HK-2 (cell line): ENCODE data around the gene WDR90.

Experiments
- DNase-seq: peaks from one replicate; pipeline ENCODE4 v3.0.0-alpha.2; 2018; ENCODE audit not compliant: unreplicated experiment

WDR90 gene

DNA sequence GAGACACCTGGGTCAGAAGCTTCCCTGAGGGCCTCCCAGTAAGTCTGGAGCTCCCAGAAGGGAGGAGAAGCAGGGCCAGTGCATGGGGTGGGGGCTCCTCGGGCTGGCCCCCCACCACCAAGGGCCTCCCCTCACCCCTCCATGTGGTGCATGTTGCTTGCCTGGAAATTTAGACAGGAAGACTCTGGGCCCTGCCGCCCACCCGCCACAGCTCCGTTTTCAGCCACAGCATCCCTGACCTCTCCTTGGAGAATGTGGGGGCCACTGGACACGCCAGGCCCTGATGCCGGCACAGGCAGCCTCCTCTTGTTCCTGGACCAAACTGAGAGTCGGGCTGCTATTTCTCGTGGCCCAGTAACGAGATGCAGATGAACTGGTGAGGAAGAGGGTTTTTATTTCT is 10.3 kb upstream of the WDR90 start:
- no peak for DNase-seq

DNA sequence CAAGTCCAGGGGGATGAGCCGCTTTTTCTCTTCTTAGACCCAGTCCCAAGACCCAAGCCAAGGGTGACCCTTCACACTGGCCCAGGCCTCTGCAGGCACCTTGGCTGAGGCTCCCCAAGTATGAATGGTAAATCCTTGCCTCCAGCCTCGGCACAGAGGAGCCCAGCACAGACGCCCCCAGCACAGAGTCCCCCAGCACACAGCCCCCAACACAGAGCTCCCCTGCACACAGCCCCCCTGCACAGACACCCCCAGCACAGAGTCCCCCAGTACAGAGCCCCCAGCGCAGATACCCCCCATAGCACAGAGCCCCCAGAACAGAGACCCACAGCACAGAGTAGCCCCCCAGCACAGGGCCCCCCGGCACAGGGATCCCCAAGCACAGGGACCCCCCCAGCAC is 8.6 kb upstream of the WDR90 start:
- DNase-seq: no peak

DNA sequence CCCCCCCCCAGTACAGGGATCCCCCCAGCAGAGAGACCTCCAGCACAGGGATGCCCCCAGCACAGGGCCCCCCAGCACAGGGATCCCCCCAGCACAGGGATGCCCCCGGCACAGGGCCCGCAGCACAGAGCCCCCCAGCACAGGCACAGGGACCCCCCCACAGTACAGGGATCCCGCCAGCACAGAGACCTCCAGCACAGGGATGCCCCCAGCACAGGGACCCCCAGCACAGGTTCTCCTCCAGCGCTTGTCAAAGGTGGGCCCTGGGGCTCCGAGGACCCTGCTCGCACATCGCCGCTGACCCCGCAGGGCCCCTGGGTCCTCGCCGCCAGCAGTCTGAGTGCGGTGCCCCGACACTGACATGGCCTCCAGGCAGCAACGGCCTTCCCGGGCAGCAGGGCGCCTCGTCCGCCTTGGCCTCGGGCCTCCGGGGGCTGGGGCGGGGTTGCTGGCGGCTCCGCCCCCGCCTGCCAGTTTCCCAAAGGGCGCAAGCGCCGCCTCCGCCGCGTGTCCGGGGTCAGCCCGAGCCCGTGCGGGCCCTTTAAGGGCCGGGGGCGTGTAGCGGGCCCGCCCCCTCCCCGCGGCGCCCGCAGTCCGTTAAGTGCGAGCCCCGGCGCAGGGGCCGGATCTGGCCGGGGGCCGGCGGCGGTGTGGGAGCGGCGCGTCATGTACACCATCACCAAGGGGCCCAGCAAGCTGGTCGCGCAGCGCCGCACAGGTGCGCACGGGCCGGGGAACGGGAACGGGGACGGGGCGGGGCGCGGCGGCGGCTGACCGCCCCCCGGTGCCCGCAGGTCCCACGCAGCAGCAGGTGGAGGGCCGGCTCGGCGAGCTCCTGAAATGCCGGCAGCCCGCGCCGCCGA is 7.6 kb upstream of the WDR90 start, which contains the start of gene MCRIP2:
MCRIP2 (plus strand) TSS at position 503 of the 863 bp plus-strand sequence; CDS start at position 667, 164 bp downstream.
- peak; percentile 80 for DNase-seq

DNA sequence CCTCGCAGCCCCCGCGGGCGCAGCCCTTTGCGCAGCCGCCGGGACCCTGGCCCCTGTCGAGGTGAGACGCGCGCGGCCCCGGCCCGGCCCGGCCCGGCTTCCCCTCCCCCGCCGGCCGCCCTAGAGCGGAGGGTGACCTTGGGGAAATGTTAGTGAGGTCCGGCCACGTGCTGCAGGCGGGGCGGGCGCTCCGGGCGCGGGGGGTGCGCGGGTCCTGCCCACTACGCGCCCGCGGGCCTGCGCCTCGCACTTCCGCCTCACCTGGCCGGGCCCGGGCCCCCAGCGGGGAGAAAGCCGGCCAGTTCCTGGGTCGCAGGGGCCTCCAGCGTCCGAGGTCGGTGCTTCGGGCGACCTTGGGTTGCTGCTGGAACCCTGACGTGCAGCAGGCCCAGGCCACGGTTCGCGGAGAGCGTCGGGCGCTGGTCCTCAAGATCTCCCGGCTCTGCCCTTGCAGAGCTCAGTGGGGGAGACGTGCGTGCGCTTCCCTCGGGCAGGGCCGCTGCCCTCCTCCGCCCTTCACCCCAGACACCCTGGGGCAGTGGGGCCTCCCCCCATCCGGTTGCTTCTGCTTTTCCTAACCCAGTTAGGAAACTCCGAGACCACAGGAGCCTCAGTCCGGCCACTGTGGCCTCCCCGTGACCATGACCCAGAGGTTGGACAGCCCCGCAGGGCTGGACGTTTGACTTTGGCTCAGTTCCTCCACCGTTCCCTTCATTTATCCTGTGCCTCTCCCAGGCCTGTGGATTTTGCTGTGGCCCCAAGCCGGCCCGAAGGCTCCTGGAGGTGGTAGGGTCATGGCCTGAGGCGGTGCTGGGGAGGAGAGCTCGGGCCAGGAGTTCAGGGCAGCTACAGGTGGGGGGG is 6.7 kb upstream of the WDR90 start:
- DNase-seq: peak; percentile 54

DNA sequence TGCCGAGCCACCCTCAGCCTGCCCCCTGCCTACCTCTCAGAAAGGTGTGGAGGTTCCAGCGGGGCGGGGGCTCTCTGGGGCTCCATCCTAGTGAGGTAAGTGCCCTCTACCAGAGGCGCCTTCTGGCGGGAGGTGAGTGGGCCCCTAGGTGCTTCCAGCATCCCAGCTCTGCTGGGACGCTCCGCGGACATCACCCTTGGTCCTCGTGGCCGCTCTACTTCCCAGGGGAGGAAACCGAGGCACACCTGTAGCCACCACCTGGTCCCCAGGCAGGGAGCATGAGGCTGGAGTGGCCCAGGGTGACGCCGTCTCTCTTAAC is 6.2 kb upstream of the WDR90 start:
- DNase-seq: no peak

GRCh38 chr16:644556-644955 is 4.6 kb upstream of the WDR90 start:
- no peak for DNase-seq

DNA sequence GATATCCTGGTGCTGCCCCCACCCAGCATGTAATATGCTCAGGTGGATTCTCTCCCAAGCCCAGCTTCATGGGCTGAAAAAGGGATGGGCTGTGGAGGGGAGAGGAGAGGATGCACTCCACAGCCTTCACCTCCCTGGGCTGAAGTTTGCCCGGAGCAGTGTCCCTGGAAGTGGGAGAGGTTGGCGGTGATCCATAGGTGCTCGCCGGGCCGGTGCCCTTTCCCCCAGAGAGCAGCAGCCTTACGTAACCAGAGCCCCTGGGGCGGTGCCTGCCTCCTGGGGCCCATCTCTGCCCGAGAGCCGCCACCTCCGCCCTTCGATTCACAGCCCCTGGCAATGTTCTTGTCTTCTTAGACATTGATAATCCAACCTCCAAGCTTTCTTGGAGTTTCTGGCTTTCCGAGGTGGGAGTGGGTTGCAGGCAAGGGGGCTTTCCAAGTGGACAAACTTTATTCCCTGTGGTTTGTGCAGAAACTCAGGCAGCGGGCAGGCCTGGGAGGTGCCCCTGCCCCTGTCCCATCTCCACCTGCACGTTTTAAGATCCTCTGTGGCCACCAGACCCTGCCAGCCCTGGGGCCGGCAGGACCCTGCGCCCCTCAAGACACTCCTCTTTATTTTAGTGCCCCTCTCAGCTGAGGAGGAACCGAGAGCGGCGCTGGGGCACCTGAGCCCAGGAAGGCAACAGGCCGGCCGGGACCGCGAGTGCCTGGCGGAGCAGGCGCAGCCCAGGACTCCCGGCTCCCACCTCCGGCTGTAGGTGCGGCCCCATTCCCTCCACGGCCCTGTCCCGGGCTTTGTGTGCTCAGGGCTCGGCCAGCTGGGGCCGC is 3.1 kb upstream of the WDR90 start:
- no peak for DNase-seq

GRCh38 chr16:646679-647172 is 2.4 kb upstream of the WDR90 start:
- DNase-seq: no peak

- no peak for DNase-seq
These were observed 1.8 kb upstream of the WDR90 start for GRCh38 chr16:647173-647902.

GRCh38 chr16:648071-648780 is 939 bp upstream of the WDR90 start:
- DNase-seq: peak; percentile 57

DNA sequence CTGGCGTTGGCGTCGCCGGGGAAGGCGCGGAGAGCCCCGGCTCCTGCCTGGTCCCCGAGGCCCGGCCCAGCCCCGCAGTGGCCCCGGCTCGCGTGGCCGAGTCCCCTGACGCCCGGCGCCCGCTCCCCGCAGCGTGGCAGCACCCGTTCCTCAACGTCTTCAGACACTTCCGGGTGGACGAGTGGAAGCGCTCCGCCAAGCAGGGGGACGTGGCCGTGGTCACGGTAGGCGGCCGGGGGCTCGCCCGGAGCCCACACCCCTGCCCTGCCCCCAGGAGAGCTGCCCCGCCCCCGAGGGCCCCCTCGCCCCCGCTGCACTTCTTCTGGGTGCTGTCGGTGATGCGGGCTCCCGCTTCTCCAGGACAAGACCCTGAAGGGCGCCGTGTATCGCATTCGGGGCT is 466 bp downstream of the WDR90 start:
- DNase-seq: peak; percentile 47

GRCh38 chr16:651844-652243 is 2.7 kb downstream of the WDR90 start:
- DNase-seq: no peak

DNA sequence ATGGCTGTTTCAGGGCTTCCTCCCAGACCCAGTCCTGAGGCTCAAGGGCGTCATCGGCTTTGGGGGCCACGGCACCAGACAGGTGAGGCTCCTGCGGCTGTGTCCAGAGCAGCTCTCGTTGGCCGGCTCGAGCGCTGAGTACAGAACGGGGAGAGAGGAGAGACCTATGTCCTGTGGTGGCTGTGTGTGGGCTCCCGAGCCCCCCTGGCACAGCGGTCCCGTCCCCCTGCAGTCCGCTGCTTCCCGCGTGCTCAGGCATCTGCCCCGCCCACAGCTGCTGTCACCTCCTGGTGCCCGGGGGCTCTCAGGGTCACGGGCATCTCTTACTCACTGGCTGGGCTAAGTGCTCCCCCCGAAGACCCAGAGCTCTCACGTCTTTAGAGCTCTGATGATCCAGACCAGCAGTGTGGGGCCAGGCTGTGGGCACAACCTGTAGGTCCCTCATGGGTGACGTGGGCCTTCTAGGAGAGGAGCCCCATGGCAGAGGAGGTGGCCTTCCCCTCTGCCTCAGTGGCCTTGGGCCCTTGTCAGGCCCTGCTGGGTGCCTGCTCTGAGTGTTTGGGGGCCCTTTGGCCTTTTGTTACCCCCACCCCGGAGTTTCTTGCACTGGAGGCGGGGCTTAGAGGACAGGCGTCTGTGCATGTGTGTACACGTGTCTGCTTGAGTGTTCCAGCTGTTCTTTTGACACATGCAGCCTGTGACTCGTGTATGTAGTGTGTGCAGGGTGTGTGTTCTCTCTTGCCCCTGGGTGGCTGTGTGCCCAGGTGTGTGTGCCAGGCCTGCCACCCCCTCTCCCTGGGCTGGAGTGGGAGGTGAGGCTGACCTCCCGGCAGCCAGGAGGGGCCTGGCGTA is 3.5 kb downstream of the WDR90 start:
- no peak for DNase-seq

GRCh38 chr16:654034-654433 is 4.9 kb downstream of the WDR90 start:
- no peak for DNase-seq

DNA sequence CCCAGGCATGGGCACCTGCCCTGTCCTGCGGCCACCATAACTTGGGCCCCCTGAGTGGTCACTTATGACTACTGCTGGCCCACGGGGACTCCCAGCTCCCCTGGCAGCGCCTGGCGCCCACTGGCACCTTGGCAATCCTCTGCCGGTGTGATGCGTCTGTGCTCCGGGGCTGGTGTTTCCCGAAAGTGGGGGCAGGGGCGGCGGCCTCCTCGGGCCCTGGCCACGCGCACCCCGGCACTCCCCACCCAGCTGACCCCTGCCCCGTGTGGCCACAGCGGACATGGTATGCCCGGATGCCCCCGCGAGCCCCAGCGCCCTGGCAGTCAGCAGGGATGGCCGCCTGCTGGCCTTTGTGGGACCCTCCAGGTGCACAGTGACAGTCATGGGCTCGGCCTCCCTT is 8.3 kb downstream of the WDR90 start:
- no peak for DNase-seq

DNA sequence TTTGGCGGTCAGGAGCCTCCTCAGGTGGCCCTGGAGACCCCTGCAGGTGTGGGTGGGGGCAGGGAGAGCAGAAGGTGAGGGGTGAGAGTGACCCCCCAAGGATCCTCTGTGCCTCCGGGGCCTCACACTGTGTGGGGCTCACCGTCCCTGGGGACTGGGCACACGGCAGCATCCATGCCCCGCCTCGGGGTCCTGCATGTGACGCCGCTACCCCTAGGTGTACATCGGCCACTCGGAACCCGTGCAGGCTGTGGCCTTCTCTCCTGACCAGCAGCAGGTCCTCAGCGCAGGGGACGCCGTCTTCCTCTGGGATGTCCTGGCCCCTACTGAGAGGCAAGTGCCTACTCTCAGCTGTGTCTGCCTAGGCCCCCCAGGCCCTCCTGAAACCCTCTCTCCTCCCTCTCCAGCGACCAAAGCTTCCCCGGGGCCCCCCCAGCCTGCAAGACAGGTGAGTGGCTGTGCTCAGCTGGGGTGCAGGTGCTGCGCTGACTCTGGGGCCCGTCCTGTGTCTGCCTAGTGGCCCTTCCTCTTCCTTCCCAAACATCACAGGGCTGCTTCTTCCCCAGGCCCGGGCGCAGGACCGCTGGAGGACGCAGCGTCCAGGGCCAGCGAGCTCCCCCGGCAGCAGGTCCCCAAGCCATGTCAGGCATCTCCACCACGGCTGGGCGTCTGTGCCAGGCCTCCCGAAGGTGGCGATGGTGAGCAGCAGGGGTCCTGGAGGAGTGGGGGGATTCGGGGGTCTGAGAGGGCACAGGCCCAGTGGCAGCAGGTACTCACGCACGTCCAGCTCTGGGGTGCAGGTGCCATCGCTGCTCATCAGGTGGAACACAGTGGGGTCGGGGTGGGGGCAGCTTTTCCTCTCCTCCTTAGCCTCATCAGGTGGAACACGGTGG is 9.8 kb downstream of the WDR90 start:
- DNase-seq: no peak

- DNase-seq: no peak
These were observed 10.5 kb downstream of the WDR90 start for GRCh38 chr16:659618-660017.

GRCh38 chr16:660132-660458 is 10.9 kb downstream of the WDR90 start:
- DNase-seq: no peak
